Endothelial cell of hepatic sinusoid (primary cell): ENCODE measurements around the gene ZSCAN10.

Experiments
- in situ Hi-C: cut with HindIII; loops from 2 replicates; pipeline ENCODE4 v1.10.0; 2017; ENCODE audit warnings: low sequenced_read_pairs

The ZSCAN10 gene

GRCh38 chr16:3112881-3113574 lies 13.9 kb upstream of the ZSCAN10 start:
- in situ Hi-C loops: no loop called here

GRCh38 chr16:3112058-3112880 lies 13.2 kb upstream of the ZSCAN10 start, which contains the start of gene ZNF205:
Gene ZNF205, plus strand, starts transcription at chr16:3112586. Its CDS starts 845 bp downstream, at chr16:3113431.
- in situ Hi-C loops: no loop called here

- in situ Hi-C loops: no loop called here
These were observed 7.3 kb upstream of the ZSCAN10 start for GRCh38 chr16:3106205-3106928.

GRCh38 chr16:3101841-3102470 lies 2.9 kb upstream of the ZSCAN10 start:
- in situ Hi-C loops: no loop called here

- in situ Hi-C loops: no loop called here
These were observed 2.1 kb upstream of the ZSCAN10 start for GRCh38 chr16:3101018-3101840.

- in situ Hi-C loops: loop anchor here (5.0 kb wide), 2 partner anchors 47 to 53 kb away; partner anchors contain the start of gene MMP25
These were observed 822 bp upstream of the ZSCAN10 start for GRCh38 chr16:3099732-3100499.

GRCh38 chr16:3099395-3099731 lies 269 bp upstream of the ZSCAN10 start:
- in situ Hi-C loops: loop anchor here (5.0 kb wide), 2 partner anchors 48 to 52 kb away; partner anchors contain the start of gene MMP25

- in situ Hi-C loops: loop anchor here (5.0 kb wide), 2 partner anchors 50 kb away; partner anchors contain the start of gene MMP25
These were observed 1.8 kb downstream of the ZSCAN10 start for GRCh38 chr16:3097266-3097665.

- in situ Hi-C loops: loop anchor here (5.0 kb wide), 2 partner anchors 49 to 51 kb away; partner anchors contain the start of gene MMP25
These were observed 2.7 kb downstream of the ZSCAN10 start for GRCh38 chr16:3096362-3096761.

GRCh38 chr16:3095869-3096268 lies 3.2 kb downstream of the ZSCAN10 start:
- in situ Hi-C loops: loop anchor here (5.0 kb wide), 2 partner anchors 49 to 51 kb away; partner anchors contain the start of gene MMP25

- in situ Hi-C loops: loop anchor here (5.0 kb wide), 2 partner anchors 47 to 53 kb away; partner anchors contain the start of gene MMP25
These were observed 4.6 kb downstream of the ZSCAN10 start for GRCh38 chr16:3094289-3095027.

- in situ Hi-C loops: no loop called here
These were observed 6.6 kb downstream of the ZSCAN10 start for GRCh38 chr16:3092501-3092941.

GRCh38 chr16:3091551-3091950 lies 7.5 kb downstream of the ZSCAN10 start:
- in situ Hi-C loops: no loop called here

- in situ Hi-C loops: no loop called here
These were observed 9.1 kb downstream of the ZSCAN10 start for GRCh38 chr16:3089717-3090592.

GRCh38 chr16:3088925-3089716 lies 10.0 kb downstream of the ZSCAN10 start:
- in situ Hi-C loops: no loop called here

- in situ Hi-C loops: no loop called here
These were observed 10.6 kb downstream of the ZSCAN10 start for GRCh38 chr16:3088450-3088849.
